ENCODE measurements around the gene LHX6. TPM values are rescaled to one million over a fixed set of nuclear protein-coding genes. Genes with fewer than 3 reads are reported as not detected.

Gene LHX6
- polyA plus RNA-seq, 1 donor from 2014 or later, result 0.14 TPM

- Histone ChIP-seq H2AFZ (ENCODE audit: low read depth, low read length) (no peak overlapping the region), H3K9me2 (ENCODE audit: insufficient read depth, low read length) (no peaks in the 10 kb centered on the region), H3K36me3 (ENCODE audit: insufficient read depth, low read length) (no peaks in the 10 kb centered on the region), H3K4me3 (ENCODE audit: low read length) (no peak overlapping the region), H3K27me3 (ENCODE audit: insufficient read depth, low read depth, low read length) (no peaks in the 10 kb centered on the region), H3K4me2 (ENCODE audit: low read length) (no peak overlapping the region), H3K79me2 (replicated peaks; ENCODE audit: insufficient read depth, low read length) (no peaks in the 10 kb centered on the region), H3K9ac (ENCODE audit: low read length) (no peak overlapping the region), H4K20me1 (ENCODE audit: insufficient read depth) (no peaks in the 10 kb centered on the region), H3F3A (ENCODE audit: insufficient read depth, low read length, poor library complexity, severe bottlenecking) (no peaks in the 10 kb centered on the region), H3K9me3 (ENCODE audit: low read length) (no peaks in the 10 kb centered on the region), H3K27ac (ENCODE audit: low read length) (no peak overlapping the region)
- TF ChIP-seq EZH2 (IDR thresholded peaks at IDR 0.05; ENCODE audit: borderline replicate concordance, insufficient read depth, low read length, poor library complexity, severe bottlenecking) (no peak), TAF1 (IDR thresholded peaks at IDR 0.05; ENCODE audit: low read depth) (no peak), EP300 (conservative IDR thresholded peaks at IDR 0.05; ENCODE audit: poor library complexity, severe bottlenecking) (no peak), SMC3 (conservative IDR thresholded peaks at IDR 0.05; ENCODE audit: poor library complexity) (no peak), RAD21 (conservative IDR thresholded peaks at IDR 0.05) (no peak), POLR2AphosphoS5 (IDR thresholded peaks at IDR 0.05) (no peak), MXI1 (conservative IDR thresholded peaks at IDR 0.05; ENCODE audit: poor library complexity, severe bottlenecking) (no peak)
- TF ChIP-seq, protein P1, sequence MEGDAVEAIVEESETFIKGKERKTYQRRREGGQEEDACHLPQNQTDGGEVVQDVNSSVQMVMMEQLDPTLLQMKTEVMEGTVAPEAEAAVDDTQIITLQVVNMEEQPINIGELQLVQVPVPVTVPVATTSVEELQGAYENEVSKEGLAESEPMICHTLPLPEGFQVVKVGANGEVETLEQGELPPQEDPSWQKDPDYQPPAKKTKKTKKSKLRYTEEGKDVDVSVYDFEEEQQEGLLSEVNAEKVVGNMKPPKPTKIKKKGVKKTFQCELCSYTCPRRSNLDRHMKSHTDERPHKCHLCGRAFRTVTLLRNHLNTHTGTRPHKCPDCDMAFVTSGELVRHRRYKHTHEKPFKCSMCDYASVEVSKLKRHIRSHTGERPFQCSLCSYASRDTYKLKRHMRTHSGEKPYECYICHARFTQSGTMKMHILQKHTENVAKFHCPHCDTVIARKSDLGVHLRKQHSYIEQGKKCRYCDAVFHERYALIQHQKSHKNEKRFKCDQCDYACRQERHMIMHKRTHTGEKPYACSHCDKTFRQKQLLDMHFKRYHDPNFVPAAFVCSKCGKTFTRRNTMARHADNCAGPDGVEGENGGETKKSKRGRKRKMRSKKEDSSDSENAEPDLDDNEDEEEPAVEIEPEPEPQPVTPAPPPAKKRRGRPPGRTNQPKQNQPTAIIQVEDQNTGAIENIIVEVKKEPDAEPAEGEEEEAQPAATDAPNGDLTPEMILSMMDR (IDR thresholded peaks at IDR 0.05; ENCODE audit: poor library complexity, severe bottlenecking), result no peak
- TF ChIP-seq, protein P2, sequence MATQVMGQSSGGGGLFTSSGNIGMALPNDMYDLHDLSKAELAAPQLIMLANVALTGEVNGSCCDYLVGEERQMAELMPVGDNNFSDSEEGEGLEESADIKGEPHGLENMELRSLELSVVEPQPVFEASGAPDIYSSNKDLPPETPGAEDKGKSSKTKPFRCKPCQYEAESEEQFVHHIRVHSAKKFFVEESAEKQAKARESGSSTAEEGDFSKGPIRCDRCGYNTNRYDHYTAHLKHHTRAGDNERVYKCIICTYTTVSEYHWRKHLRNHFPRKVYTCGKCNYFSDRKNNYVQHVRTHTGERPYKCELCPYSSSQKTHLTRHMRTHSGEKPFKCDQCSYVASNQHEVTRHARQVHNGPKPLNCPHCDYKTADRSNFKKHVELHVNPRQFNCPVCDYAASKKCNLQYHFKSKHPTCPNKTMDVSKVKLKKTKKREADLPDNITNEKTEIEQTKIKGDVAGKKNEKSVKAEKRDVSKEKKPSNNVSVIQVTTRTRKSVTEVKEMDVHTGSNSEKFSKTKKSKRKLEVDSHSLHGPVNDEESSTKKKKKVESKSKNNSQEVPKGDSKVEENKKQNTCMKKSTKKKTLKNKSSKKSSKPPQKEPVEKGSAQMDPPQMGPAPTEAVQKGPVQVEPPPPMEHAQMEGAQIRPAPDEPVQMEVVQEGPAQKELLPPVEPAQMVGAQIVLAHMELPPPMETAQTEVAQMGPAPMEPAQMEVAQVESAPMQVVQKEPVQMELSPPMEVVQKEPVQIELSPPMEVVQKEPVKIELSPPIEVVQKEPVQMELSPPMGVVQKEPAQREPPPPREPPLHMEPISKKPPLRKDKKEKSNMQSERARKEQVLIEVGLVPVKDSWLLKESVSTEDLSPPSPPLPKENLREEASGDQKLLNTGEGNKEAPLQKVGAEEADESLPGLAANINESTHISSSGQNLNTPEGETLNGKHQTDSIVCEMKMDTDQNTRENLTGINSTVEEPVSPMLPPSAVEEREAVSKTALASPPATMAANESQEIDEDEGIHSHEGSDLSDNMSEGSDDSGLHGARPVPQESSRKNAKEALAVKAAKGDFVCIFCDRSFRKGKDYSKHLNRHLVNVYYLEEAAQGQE (IDR thresholded peaks at IDR 0.05; ENCODE audit: borderline replicate concordance), result no peak
Observed at GRCh38 chr9:122200960-122201595, 27.7 kb downstream of the LHX6 start.

- no peak overlapping the region for H3K27ac ChIP-seq (ENCODE audit: low read length)
- no peaks in the 10 kb centered on the region for H3K79me2 ChIP-seq (replicated peaks; ENCODE audit: insufficient read depth, low read length)
- H3K9me2 ChIP-seq (ENCODE audit: insufficient read depth, low read length), result no peaks in the 10 kb centered on the region
- no peak overlapping the region for H3K4me2 ChIP-seq (ENCODE audit: low read length)
- no peaks in the 10 kb centered on the region for H3K27me3 ChIP-seq (ENCODE audit: insufficient read depth, low read depth, low read length)
- no peak overlapping the region for H3K4me3 ChIP-seq (ENCODE audit: low read length)
- no peaks in the 10 kb centered on the region for H3F3A ChIP-seq (ENCODE audit: insufficient read depth, low read length, poor library complexity, severe bottlenecking)
- H2AFZ ChIP-seq (ENCODE audit: low read depth, low read length), result no peak overlapping the region
- TF ChIP-seq EZH2 (IDR thresholded peaks at IDR 0.05; ENCODE audit: borderline replicate concordance, insufficient read depth, low read length, poor library complexity, severe bottlenecking), result no peak
- TF ChIP-seq TAF1 (IDR thresholded peaks at IDR 0.05; ENCODE audit: low read depth), result no peak
- TF ChIP-seq POLR2AphosphoS5 (IDR thresholded peaks at IDR 0.05), result no peak
- TF ChIP-seq, protein P1 (IDR thresholded peaks at IDR 0.05; ENCODE audit: poor library complexity, severe bottlenecking), result no peak
- TF ChIP-seq EP300 (conservative IDR thresholded peaks at IDR 0.05; ENCODE audit: poor library complexity, severe bottlenecking), result no peak
- TF ChIP-seq SMC3 (conservative IDR thresholded peaks at IDR 0.05; ENCODE audit: poor library complexity), result no peak
- TF ChIP-seq MXI1 (conservative IDR thresholded peaks at IDR 0.05; ENCODE audit: poor library complexity, severe bottlenecking), result no peak
- TF ChIP-seq, protein P2 (IDR thresholded peaks at IDR 0.05; ENCODE audit: borderline replicate concordance), result no peak
- TF ChIP-seq RAD21 (conservative IDR thresholded peaks at IDR 0.05), result no peak
- H4K20me1 ChIP-seq (ENCODE audit: insufficient read depth), result no peaks in the 10 kb centered on the region
- H3K9me3 ChIP-seq (ENCODE audit: low read length), result no peaks in the 10 kb centered on the region
- no peak overlapping the region for H3K9ac ChIP-seq (ENCODE audit: low read length)
- H3K36me3 ChIP-seq (ENCODE audit: insufficient read depth, low read length), result no peaks in the 10 kb centered on the region
Observed at GRCh38 chr9:122197882-122198281, 30.9 kb downstream of the LHX6 start.
